ENCODE measurements around the gene FGF8. TPM values are rescaled to one million over a fixed set of nuclear protein-coding genes. Genes with fewer than 3 reads are reported as not detected.

FGF8 gene
- total RNA-seq, 4 donors from 2014 or later, result not detected

DNA sequence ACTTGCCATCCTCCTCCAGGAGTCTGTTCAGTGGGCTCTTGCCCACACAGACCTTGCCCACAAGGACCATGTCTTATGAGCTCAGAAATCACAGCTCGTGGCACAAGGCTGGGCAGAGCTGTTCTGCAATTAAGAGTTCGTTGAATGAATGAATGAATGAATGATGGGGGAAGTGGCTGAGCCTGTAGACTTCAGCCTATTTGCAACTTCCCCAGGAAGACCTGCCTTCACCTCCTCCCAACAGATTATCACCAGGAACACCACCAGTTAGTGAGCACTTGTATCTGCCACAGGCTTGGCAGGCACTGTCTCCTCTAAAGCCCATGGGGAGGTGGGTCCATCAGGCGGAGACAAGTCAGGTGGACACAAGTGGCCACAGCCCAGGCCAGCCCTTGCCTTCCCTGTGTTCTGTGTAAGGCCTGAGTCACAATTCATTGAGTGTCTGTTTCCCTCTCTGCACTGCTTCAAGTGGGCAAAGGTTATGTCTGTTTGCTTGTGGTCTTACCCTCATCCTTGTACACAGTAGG is 1.8 kb upstream of the FGF8 start:
- TF ChIP-seq CTCF (IDR thresholded peaks at IDR 0.05), result no peak
- TF ChIP-seq EP300 (IDR thresholded peaks at IDR 0.05), result no peak
- no peak for TF ChIP-seq POLR2AphosphoS5 (IDR thresholded peaks at IDR 0.05)
- TF ChIP-seq POLR2A (IDR thresholded peaks at IDR 0.05), result no peak
- Histone ChIP-seq H3K36me3 (no peaks in the 10 kb centered on the region), H3K27me3 (peaks cover 75% of the 10 kb centered on the region), H3K4me1 (peaks cover 2 to 79% (median 37%) of the 10 kb centered on the region in 3 donors), H3K27ac (no peak overlapping the region), H3K4me3 (no peak overlapping the region), H3K9me3 (no peaks in the 10 kb centered on the region)
- ATAC-seq, result no peak
- WGBS, 2 donors (ENCODE audit: low coverage in 1 of 2), result 93 to 100% methylated on average over 2 to 3 of the region's 3 CpGs

GRCh38 chr10:101776161-101776817 is 375 bp upstream of the FGF8 start:
- Histone ChIP-seq H3K9me3 (no peaks in the 10 kb centered on the region), H3K36me3 (no peaks in the 10 kb centered on the region), H3K4me3 (peak overlapping the region in 1 of 2 donors; percentile 46), H3K27ac (no peak overlapping the region), H3K4me1 (peaks cover 2 to 65% (median 31%) of the 10 kb centered on the region in 3 donors), H3K27me3 (peaks cover 89% of the 10 kb centered on the region)
- WGBS, 2 donors (ENCODE audit: low coverage in 1 of 2), result 0% methylated on average over 1 of the region's 74 CpGs; no CpG with 5 or more reads in 1 of the 2 donors
- TF ChIP-seq EP300 (IDR thresholded peaks at IDR 0.05), result no peak
- no peak for ATAC-seq

GRCh38 chr10:101774589-101775272 is 1.2 kb downstream of the FGF8 start:
- H3K4me3 ChIP-seq, result peak overlapping the region in 1 of 2 donors; percentile 46
- H3K9me3 ChIP-seq, result no peaks in the 10 kb centered on the region
- WGBS, 2 donors (ENCODE audit: low coverage in 1 of 2), result 7 to 30% methylated on average over 4 to 6 of the region's 32 CpGs

DNA sequence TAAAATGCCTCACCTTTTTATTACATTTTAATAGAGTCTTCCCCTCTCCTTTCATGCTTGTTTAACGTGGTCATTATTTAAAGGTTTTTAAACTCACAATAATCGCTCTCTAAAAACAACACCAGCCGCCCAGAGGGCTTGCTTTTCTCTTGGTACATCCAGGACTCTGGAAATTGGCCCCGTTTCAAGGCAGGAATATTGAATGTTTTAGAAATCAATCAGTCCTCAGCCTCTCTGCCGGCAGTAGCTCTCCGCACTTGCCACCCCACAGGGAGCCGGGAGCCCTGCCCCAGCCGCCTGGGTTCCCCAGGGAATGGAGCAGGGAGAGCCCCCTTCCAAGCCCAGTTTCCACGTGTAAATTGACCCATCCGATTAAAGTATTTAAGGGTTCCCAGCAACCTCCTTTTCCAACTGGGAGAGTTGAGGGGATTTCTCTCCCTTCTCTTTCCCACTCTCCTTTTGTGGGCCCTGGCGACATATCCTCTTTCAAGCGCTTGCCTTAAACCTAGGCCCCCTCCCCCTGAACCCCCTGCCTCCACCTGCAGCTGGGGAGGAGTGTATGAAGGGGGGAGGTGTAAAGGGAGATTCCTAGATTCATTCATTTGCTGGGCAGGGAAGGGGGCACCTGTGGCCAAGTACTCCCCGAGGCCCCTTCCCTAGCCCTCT is 1.9 kb downstream of the FGF8 start:
- Histone ChIP-seq H3K27ac (no peak overlapping the region), H3K4me1 (peaks cover 2 to 43% (median 19%) of the 10 kb centered on the region in 3 donors), H3K27me3 (peaks cover 100% of the 10 kb centered on the region), H3K4me3 (no peak overlapping the region), H3K9me3 (no peaks in the 10 kb centered on the region), H3K36me3 (no peaks in the 10 kb centered on the region)
- 8 to 12% methylated on average over 9 to 10 of the region's 13 CpGs for WGBS, 2 donors (ENCODE audit: low coverage in 1 of 2)
- ATAC-seq, result no peak
- TF ChIP-seq EP300 (IDR thresholded peaks at IDR 0.05) (no peak), CTCF (IDR thresholded peaks at IDR 0.05) (no peak), POLR2A (IDR thresholded peaks at IDR 0.05) (no peak), POLR2AphosphoS5 (IDR thresholded peaks at IDR 0.05) (no peak)

More at GRCh38 chr10:101774589-101775272, 1.2 kb downstream of the FGF8 start:
- no peak for ATAC-seq
- H3K36me3 ChIP-seq, result no peaks in the 10 kb centered on the region
- peaks cover 100% of the 10 kb centered on the region for H3K27me3 ChIP-seq
- H3K27ac ChIP-seq, result no peak overlapping the region
- no peak for TF ChIP-seq POLR2A (IDR thresholded peaks at IDR 0.05)
- no peak for TF ChIP-seq EP300 (IDR thresholded peaks at IDR 0.05)
- TF ChIP-seq CTCF (IDR thresholded peaks at IDR 0.05), result no peak
- TF ChIP-seq POLR2AphosphoS5 (IDR thresholded peaks at IDR 0.05), result no peak
- peaks cover 2 to 49% (median 26%) of the 10 kb centered on the region in 3 donors for H3K4me1 ChIP-seq
